IPS-NIHi11 (cell line): ENCODE measurements around the gene SLC9A2.
A peak's percentile ranks its signal among the peaks of the same experiment; 100 is the strongest.

ENCODE experiments used
- DNase-seq: peaks from one replicate; pipeline ENCODE4 v3.0.0; 2012; ENCODE audit warnings: mixed read lengths, low spot score

The SLC9A2 gene

DNA sequence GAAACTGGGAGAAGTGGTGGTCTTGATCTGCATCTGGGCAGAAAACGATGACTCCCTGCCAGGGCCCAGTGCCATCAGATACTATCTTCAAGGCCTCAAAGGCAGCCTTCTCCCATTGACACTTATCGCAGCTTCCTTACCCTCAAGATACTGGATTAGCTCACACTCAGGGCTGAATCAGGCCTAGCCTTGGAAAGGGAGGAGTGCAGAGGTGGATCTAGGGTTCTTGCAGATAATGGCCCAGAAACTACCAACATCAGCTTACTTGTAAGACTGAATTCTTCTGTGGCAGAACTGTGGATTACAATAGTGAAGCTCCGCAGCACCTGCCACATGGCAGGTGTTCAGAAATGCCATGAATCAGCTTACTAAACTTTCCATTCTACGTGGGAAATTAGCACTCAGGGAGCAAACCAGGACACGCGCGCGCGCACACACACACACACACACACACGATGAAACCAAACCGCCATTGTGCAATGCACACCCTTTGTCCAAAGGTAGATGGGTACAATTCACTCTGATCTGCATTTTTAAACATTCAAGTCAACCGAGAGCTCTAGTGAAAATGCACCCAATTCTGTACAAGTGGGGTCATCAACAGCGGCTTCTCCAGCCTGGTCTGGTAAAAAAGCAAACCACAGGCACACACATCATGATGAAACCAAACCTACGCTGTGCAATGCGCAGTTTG lies 116.2 kb downstream of the SLC9A2 start:
- DNase-seq: no peak

DNA sequence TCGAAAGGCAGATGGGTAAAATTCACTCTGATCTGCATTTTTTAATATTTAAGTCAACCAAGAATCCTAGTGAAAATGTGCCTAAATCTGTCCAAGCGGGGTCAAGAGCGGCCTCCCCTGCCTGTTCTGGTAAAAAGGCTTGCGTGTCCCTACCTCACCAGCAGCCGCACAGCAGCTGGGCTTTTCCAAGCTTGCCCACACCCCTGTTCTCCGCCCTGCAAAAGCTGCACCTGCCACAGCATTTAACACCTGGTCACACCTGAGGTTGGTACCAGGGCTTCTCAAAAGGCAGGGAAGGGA lies 116.7 kb downstream of the SLC9A2 start:
- DNase-seq: peak; percentile 48

DNA sequence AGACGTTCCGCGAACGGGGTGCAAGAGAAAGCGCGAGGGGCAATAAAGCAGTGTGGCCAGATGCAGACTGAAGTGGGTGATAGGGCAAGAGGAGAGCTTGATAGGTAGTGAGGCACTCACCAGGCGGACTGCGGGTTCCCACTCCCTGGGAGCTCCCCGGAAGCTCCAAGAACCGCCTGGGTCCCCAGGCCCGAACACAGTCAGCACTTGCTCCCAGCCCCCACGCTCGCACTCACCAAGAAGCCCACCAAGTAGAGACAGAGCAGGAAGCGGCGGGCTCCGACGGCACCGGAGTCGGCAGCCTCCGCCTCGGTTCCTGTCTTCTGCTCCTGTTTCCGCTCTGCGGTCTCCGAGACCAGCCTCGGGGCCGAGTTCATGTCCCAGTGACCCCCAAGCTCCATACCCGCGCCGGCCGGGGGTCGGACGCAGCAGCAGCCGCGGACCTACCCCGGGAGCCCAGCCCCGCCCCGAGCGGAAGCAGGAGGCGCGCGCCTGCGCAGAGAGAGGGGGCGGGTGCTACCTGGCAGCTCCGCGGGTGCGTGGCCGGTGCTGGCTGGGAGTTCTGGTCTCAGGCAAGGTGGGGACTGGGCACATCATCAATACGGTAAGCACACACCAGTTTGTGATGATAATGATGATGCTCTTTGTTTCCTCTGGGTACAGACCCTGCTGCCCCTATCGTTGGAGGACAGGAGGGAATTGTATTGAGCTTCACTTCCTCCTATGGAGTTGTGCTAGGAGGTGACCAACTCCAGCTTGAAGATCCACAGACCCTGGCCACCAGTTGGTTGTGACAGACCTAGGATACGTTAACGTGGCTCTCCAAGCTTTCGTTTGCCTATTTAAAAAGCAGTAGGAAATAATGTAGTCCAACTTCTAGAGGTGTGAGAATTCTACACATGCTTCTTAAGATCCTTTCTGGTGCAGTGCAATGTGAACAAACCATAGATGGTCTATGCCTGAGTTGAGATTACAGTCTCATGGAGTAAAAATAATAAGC lies 117.4 kb downstream of the SLC9A2 start:
- DNase-seq: peak; percentile 95

- no peak for DNase-seq
These were observed 118.1 kb downstream of the SLC9A2 start for GRCh38 chr2:102737431-102737830.

- no peak for DNase-seq
These were observed 123.9 kb downstream of the SLC9A2 start for GRCh38 chr2:102743259-102743658.

- no peak for DNase-seq
These were observed 128.8 kb downstream of the SLC9A2 start for GRCh38 chr2:102748107-102748506.

DNA sequence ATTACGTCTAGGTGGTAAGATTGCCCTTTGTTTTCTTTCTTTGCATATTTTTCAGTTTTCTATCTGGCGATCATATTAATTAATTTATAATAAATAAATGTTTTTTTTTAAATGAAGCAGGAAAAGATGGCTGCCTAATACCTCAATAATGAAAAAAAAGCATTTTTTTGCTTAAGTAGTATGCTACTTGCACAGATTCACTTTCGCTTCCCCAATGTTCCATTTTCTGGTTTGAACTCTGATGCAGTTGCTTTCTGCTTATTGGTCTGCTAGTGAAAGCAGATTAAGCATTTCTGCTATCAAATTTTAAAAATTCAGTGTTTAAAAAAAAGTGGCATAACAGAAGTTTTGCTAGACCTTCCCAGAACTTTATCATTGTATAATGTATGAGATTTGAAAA lies 130.6 kb downstream of the SLC9A2 start:
- DNase-seq: no peak

GRCh38 chr2:102753563-102754159 lies 134.3 kb downstream of the SLC9A2 start:
- DNase-seq: peak; percentile 39

- no peak for DNase-seq
These were observed 135.2 kb downstream of the SLC9A2 start for GRCh38 chr2:102754456-102755145.

DNA sequence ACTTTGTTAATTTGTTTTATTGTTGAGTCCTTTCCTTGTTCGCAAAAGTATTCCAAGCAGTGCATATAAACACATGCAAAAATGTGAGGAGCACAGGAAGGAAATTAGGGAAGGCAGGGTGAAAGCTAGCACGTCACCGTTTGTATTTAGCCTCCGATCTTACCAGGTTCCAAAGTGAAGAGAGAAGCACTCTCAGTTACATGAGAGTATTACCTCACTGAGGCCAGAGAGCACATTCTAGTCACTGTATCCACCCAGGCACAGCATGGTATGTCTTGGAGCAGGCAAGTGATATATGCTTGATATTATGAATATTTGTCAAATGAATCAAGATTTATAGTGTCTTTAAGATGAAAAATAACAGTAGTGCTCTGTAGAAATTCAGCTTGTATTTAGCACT lies 135.9 kb downstream of the SLC9A2 start:
- no peak for DNase-seq

- no peak for DNase-seq
These were observed 139.1 kb downstream of the SLC9A2 start for GRCh38 chr2:102758439-102758838.
